SK-N-SH treated with all-trans-retinoic acid at 6 μM for 48 hours (cell line): ENCODE data around the gene TIMM21.
A peak's percentile ranks its signal among the peaks of the same experiment; 100 is the strongest.

ENCODE experiments used
- ATAC-seq: fragments of 200-7000 bp; cut with Tn5 transposase; 3 replicates; pipeline ENCODE4 v1.9.1; 2020; ENCODE audit warnings: mild to moderate bottlenecking, moderate library complexity
- ARNTL ChIP-seq: fragments of 450-650 bp; formaldehyde crosslinking; IDR thresholded peaks from 2 replicates; pipeline ENCODE4 v1.5.0; 2020; ENCODE audit warnings: low read depth, mild to moderate bottlenecking, moderate library complexity, borderline replicate concordance
- CREB5 ChIP-seq: fragments of 250-450 bp; sonication (Bioruptor Pico); IDR thresholded peaks from 2 replicates; pipeline ENCODE4 v1.5.1; 2020; ENCODE audit warnings: low read depth, mild to moderate bottlenecking, moderate library complexity
- CSDC2 ChIP-seq: fragments of 250-450 bp; sonication (Bioruptor Pico); IDR thresholded peaks from 2 replicates; pipeline ENCODE4 v1.5.0; 2020; ENCODE audit warnings: mild to moderate bottlenecking, moderate library complexity
- CSRNP3 ChIP-seq: fragments of 250-450 bp; sonication (Bioruptor Pico); IDR thresholded peaks from 2 replicates; pipeline ENCODE4 v1.5.1; 2021; ENCODE audit warnings: mild to moderate bottlenecking, moderate library complexity
- ESRRG ChIP-seq: fragments of 250-450 bp; sonication (Bioruptor Pico); IDR thresholded peaks from 2 replicates; pipeline ENCODE4 v1.6.1; 2021; ENCODE audit warnings: mild to moderate bottlenecking
- GLIS3 ChIP-seq: fragments of 250-450 bp; sonication (Bioruptor Pico); IDR thresholded peaks from 2 replicates; pipeline ENCODE4 v1.5.0; 2020; ENCODE audit warnings: mild to moderate bottlenecking, moderate library complexity
- ISL1 ChIP-seq: fragments of 250-450 bp; sonication (Bioruptor Pico); IDR thresholded peaks from 2 replicates; pipeline ENCODE4 v2.1.2; 2022; ENCODE audit warnings: mild to moderate bottlenecking, moderate library complexity
- OSR1 ChIP-seq: fragments of 250-450 bp; sonication (Bioruptor Pico); IDR thresholded peaks from 2 replicates; pipeline ENCODE4 v1.8.0; 2022; ENCODE audit warnings: moderate library complexity, mild to moderate bottlenecking, inconsistent platforms
- PPARA ChIP-seq: fragments of 250-450 bp; sonication (Bioruptor Pico); IDR thresholded peaks from 2 replicates; pipeline ENCODE4 v1.5.0; 2020; ENCODE audit warnings: mild to moderate bottlenecking, borderline replicate concordance
- RARB ChIP-seq: fragments of 250-450 bp; sonication (Bioruptor Pico); IDR thresholded peaks from 2 replicates; pipeline ENCODE4 v1.8.0; 2021; ENCODE audit warnings: mild to moderate bottlenecking, moderate library complexity
- SNAI2 ChIP-seq: fragments of 250-450 bp; sonication (Bioruptor Pico); IDR thresholded peaks from 2 replicates; pipeline ENCODE4 v1.5.0; 2020; ENCODE audit warnings: mild to moderate bottlenecking, moderate library complexity
- TCF4 ChIP-seq: fragments of 250-450 bp; sonication (Bioruptor Pico); IDR thresholded peaks from 2 replicates; pipeline ENCODE4 v1.8.0; 2021; ENCODE audit warnings: mild to moderate bottlenecking, moderate library complexity, borderline replicate concordance
- TOX ChIP-seq: fragments of 250-450 bp; sonication (Bioruptor Pico); IDR thresholded peaks from 2 replicates; pipeline ENCODE4 v1.8.0; 2021; ENCODE audit warnings: mild to moderate bottlenecking, moderate library complexity, borderline replicate concordance
- ZC3H10 ChIP-seq: fragments of 250-450 bp; sonication (Bioruptor Pico); IDR thresholded peaks from 2 replicates; pipeline ENCODE4 v1.5.1; 2021; ENCODE audit warnings: mild to moderate bottlenecking, moderate library complexity
- ZFP3 ChIP-seq: fragments of 250-450 bp; sonication (Bioruptor Pico); IDR thresholded peaks from 2 replicates; pipeline ENCODE4 v1.5.0; 2020; ENCODE audit warnings: mild to moderate bottlenecking, moderate library complexity
- ZNF565 ChIP-seq: fragments of 450-650 bp; formaldehyde crosslinking; conservative IDR thresholded peaks from 2 replicates; pipeline ENCODE4 v1.5.0; 2020; ENCODE audit warnings: low read depth, mild to moderate bottlenecking, moderate library complexity
- ZNF8 ChIP-seq: fragments of 450-650 bp; formaldehyde crosslinking; IDR thresholded peaks from 2 replicates; pipeline ENCODE4 v1.5.0; 2020; ENCODE audit warnings: mild to moderate bottlenecking, moderate library complexity
- TF ChIP-seq, protein P1 (sequence below): fragments of 250-450 bp; sonication (Bioruptor Pico); IDR thresholded peaks from 2 replicates; pipeline ENCODE4 v1.8.0; 2020; ENCODE audit warnings: mild to moderate bottlenecking, moderate library complexity, borderline replicate concordance
- TF ChIP-seq, protein P2 (sequence below): fragments of 250-450 bp; sonication (Bioruptor Pico); IDR thresholded peaks from 2 replicates; pipeline ENCODE4 v1.5.0; 2020; ENCODE audit warnings: mild to moderate bottlenecking, moderate library complexity
- TF ChIP-seq, protein P3 (sequence below): fragments of 250-450 bp; sonication (Bioruptor Pico); IDR thresholded peaks from 2 replicates; pipeline ENCODE4 v1.8.0; 2021; ENCODE audit warnings: low read depth, mild to moderate bottlenecking, moderate library complexity, borderline replicate concordance

TIMM21 gene

DNA sequence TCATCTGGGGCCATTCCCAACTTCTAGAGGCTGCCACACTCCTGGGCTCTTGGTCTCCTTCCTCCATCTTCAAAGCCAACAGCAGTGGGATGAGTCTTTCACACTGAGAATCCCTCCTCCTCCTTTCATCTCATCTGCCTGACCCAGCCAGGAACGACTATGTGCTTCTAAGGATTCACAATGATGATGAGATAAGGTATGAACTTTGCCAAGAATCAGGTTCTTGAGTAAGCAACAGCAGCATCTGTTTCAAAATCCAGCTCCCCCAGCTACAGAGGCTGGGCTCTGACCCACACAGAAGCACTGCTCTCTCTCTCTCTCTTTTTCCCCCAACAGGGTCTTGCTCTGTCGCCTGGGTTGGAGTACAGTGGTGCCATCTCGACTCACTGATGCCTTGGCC lies 46.4 kb downstream of the TIMM21 start:
- no peak for ATAC-seq

DNA sequence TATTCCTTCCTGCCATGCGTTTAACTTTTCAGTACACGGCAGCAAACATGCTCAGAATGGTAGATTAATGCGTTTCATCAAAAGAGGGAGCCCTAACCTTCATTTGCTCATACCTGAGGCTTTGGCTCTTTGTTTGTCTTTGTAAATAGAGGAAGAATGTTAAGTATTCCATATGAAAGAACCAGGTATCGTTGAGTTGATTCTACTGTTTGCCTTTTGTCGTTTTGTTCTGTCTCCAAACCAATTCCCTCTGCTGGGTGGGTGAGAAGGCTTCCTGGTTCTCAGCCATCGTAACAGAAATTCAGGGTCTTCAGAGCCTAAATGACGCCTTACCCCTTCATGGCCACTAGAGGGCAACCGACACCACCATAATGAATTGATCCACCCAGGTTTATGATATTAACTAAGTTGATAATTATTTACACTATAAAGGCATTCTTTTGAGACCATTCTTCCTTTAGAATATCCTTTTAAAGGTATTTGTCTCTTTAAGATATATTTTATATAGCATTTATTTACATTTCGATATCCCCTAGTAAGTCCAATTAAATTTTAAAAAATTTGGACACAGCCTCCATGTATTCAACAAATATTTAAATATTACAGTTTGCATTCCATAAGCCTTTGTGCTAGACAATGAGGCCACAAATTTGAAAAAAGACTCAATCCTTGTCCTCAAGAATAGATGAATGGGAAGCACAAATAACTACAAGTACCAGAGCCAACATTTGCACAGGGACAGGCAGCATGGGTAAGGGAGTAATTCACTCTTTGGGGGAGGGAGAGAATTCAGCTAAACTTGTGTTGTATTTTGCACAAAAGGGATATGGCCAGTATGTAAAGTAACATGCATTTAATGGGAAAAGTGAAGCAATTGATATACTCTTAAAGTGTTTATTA lies 48.1 kb downstream of the TIMM21 start:
- ATAC-seq = peak; percentile 92
- TF ChIP-seq TCF4 (CRISPR knock-in tag) (no peak), ZC3H10 (CRISPR knock-in tag) (no peak), ARNTL (CRISPR knock-in tag) (no peak)
- TF ChIP-seq, all 23 proteins: peak for 0

More for the DNA sequence above, 46.4 kb downstream of the TIMM21 start:
- TF ChIP-seq, protein P1, sequence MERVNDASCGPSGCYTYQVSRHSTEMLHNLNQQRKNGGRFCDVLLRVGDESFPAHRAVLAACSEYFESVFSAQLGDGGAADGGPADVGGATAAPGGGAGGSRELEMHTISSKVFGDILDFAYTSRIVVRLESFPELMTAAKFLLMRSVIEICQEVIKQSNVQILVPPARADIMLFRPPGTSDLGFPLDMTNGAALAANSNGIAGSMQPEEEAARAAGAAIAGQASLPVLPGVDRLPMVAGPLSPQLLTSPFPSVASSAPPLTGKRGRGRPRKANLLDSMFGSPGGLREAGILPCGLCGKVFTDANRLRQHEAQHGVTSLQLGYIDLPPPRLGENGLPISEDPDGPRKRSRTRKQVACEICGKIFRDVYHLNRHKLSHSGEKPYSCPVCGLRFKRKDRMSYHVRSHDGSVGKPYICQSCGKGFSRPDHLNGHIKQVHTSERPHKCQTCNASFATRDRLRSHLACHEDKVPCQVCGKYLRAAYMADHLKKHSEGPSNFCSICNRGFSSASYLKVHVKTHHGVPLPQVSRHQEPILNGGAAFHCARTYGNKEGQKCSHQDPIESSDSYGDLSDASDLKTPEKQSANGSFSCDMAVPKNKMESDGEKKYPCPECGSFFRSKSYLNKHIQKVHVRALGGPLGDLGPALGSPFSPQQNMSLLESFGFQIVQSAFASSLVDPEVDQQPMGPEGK (CRISPR knock-in tag) = no peak
- TF ChIP-seq ARNTL (CRISPR knock-in tag) (no peak), ZNF565 (no peak), ZC3H10 (CRISPR knock-in tag) (no peak), ZNF8 (CRISPR knock-in tag) (no peak), TOX (CRISPR knock-in tag) (no peak), CREB5 (CRISPR knock-in tag) (no peak), PPARA (CRISPR knock-in tag) (no peak), ESRRG (CRISPR knock-in tag) (no peak), CSDC2 (no peak), RARB (CRISPR knock-in tag) (no peak), CSRNP3 (no peak), OSR1 (CRISPR knock-in tag) (no peak), TCF4 (CRISPR knock-in tag) (no peak), ZFP3 (CRISPR knock-in tag) (no peak), GLIS3 (CRISPR knock-in tag) (no peak), SNAI2 (CRISPR knock-in tag) (no peak)
- TF ChIP-seq, protein P2, sequence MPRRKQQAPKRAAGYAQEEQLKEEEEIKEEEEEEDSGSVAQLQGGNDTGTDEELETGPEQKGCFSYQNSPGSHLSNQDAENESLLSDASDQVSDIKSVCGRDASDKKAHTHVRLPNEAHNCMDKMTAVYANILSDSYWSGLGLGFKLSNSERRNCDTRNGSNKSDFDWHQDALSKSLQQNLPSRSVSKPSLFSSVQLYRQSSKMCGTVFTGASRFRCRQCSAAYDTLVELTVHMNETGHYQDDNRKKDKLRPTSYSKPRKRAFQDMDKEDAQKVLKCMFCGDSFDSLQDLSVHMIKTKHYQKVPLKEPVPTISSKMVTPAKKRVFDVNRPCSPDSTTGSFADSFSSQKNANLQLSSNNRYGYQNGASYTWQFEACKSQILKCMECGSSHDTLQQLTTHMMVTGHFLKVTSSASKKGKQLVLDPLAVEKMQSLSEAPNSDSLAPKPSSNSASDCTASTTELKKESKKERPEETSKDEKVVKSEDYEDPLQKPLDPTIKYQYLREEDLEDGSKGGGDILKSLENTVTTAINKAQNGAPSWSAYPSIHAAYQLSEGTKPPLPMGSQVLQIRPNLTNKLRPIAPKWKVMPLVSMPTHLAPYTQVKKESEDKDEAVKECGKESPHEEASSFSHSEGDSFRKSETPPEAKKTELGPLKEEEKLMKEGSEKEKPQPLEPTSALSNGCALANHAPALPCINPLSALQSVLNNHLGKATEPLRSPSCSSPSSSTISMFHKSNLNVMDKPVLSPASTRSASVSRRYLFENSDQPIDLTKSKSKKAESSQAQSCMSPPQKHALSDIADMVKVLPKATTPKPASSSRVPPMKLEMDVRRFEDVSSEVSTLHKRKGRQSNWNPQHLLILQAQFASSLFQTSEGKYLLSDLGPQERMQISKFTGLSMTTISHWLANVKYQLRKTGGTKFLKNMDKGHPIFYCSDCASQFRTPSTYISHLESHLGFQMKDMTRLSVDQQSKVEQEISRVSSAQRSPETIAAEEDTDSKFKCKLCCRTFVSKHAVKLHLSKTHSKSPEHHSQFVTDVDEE (CRISPR knock-in tag) = no peak

DNA sequence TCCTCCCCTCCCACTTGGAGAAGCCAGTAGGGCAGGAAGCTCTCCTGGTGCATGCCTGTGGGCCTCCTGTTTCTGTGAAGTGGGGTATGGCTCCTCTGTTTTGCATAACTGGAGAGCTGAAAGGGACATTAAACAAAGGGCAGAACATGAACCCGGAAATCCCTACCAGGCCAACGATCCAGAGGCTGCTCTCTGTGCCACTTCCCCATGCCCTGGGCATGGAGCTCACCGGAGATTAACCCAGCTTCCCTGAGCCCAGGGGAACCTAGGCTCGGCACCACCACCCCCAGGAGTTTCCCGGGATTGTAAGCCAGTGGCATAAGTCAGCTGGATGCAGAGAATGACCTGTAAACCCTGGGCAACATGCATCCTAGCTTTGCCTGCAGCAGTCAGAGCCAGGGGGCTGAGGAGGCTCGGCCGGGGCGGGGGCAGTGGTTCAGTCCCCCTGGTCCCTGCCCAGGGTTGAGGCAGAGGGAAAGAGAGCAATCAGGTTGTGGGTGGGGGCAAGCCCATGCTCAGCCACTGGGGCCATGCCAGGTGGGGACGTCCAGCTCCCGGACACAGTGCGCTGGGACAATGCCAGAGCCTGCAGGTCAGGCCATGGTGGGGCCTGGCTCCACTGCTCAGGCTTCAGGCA lies 49.5 kb downstream of the TIMM21 start:
- ATAC-seq = no peak
- no peak for TF ChIP-seq CSDC2
- no peak for TF ChIP-seq CSRNP3
- TF ChIP-seq, protein P2 (CRISPR knock-in tag) = no peak
- TF ChIP-seq ZNF8 (CRISPR knock-in tag) = no peak
- no peak for TF ChIP-seq ISL1 (CRISPR knock-in tag)
- no peak for TF ChIP-seq ZC3H10 (CRISPR knock-in tag)
- TF ChIP-seq PPARA (CRISPR knock-in tag) = no peak
- no peak for TF ChIP-seq SNAI2 (CRISPR knock-in tag)
- TF ChIP-seq, protein P3, sequence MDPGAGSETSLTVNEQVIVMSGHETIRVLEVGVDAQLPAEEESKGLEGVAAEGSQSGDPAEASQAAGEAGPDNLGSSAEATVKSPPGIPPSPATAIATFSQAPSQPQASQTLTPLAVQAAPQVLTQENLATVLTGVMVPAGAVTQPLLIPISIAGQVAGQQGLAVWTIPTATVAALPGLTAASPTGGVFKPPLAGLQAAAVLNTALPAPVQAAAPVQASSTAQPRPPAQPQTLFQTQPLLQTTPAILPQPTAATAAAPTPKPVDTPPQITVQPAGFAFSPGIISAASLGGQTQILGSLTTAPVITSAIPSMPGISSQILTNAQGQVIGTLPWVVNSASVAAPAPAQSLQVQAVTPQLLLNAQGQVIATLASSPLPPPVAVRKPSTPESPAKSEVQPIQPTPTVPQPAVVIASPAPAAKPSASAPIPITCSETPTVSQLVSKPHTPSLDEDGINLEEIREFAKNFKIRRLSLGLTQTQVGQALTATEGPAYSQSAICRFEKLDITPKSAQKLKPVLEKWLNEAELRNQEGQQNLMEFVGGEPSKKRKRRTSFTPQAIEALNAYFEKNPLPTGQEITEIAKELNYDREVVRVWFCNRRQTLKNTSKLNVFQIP (CRISPR knock-in tag) = no peak
